LNCAP (cell line): ENCODE data around the gene BSCL2.

Experiments used
- CTCF ChIP-seq: fragments of 450-650 bp; IDR thresholded peaks from 2 replicates; pipeline ENCODE4 v1.5.1; 2017; ENCODE audit warnings: mild to moderate bottlenecking

The BSCL2 gene

GRCh38 chr11:62676698-62677097, 30.5 kb downstream of the BSCL2 start:
- TF ChIP-seq CTCF, result no peak

- no peak for TF ChIP-seq CTCF
These were observed 34.1 kb downstream of the BSCL2 start for GRCh38 chr11:62673196-62673525.

GRCh38 chr11:62671608-62672389, 35.4 kb downstream of the BSCL2 start, which contains the start of the genes LBHD1 and UQCC3:
LBHD1 (minus strand) TSS chr11:62672267; CDS start chr11:62670031, 2,236 bp downstream.
UQCC3 (plus strand) TSS chr11:62671673; CDS start chr11:62671746, 73 bp downstream.
- TF ChIP-seq CTCF, result no peak

GRCh38 chr11:62671236-62671607, 36.0 kb downstream of the BSCL2 start:
- no peak for TF ChIP-seq CTCF

- no peak for TF ChIP-seq CTCF
These were observed 37.6 kb downstream of the BSCL2 start for GRCh38 chr11:62669420-62670161.

- TF ChIP-seq CTCF, result no peak
These were observed 39.8 kb downstream of the BSCL2 start for GRCh38 chr11:62667460-62667859.

GRCh38 chr11:62666259-62666926, 40.8 kb downstream of the BSCL2 start:
- TF ChIP-seq CTCF, result no peak
